Measurements from ENCODE around the gene TNXB.

The TNXB gene

GRCh38 chr6:32139590-32139989, 30.5 kb upstream of the TNXB start:
- ATAC-seq (no peak), DNase-seq (no peak)

- ATAC-seq = no peak
Measured at GRCh38 chr6:32137454-32137853, 28.3 kb upstream of the TNXB start.

DNA sequence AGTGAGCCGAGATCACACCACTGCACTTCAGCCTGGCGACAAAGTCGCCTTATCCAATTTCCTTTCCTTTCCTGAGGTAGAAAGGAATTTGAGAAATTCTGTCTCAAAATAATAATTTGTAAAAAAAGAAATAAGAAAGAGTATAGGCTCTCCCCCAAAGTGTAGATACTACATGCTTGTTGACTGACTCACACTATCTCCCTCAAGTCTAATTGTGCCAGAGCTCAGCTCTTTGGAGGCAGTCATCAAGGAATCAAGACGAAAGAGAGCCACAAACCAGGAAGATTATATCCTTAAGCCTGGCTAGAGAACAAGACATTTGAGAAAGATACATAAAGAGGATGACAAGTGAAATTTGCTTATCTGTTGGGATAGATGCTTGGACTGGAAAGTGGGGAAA, 24.6 kb upstream of the TNXB start:
- ATAC-seq = no peak

More at GRCh38 chr6:32137454-32137853, 28.3 kb upstream of the TNXB start:
- DNase-seq = no peak

GRCh38 chr6:32132110-32132509, 23.0 kb upstream of the TNXB start:
- DNase-seq = no peak

More for the DNA sequence above, 24.6 kb upstream of the TNXB start:
- no peak for DNase-seq

GRCh38 chr6:32131439-32131948, 22.4 kb upstream of the TNXB start:
- no peak for ATAC-seq

More at GRCh38 chr6:32132110-32132509, 23.0 kb upstream of the TNXB start:
- no peak for ATAC-seq

GRCh38 chr6:32129297-32130088, 20.4 kb upstream of the TNXB start:
- no peak for DNase-seq
- ATAC-seq = no peak

More at GRCh38 chr6:32131439-32131948, 22.4 kb upstream of the TNXB start:
- DNase-seq = no peak

GRCh38 chr6:32128751-32129296, 19.7 kb upstream of the TNXB start:
- no peak for ATAC-seq

DNA sequence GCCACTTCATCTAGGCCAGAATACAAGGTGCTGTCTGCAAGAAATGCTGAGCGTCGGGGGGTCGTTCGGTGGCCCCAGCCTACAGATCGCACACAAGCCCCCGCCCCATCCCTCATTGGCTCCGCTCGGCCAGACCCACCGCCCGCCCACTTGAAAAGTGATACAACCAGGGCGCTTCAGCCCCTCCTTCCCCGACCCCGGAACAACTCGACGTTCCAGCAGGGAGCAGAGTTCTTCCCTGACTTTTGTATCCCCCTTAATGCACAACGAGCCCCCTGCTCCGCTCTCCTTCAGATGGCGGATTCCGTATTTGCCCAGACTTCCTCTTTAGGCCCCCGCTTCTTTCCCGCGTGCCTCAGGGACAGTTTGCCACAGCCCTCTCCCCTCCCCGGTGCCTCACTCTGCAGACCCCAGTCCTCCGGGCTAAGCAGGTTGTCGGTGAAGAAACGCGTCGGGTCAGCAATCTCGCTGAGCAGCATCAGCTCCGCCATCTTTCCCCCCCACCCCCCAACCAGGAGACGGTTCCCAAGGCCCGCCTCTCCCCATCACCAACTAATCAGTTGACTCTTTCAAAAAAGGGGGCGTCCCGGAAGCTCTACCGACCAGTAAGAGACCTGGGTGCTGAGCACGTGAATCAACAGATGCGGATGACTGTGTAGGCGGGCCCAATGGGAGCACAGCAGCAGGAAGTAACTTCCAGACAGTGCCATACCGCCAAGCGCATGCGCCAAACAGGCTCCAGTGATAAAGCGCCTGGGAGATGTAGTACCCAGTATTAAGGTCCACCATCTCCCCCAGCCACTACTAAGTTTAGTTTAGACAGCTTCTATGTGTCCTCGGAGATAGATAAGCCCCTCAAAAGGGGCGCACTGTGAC, 18.8 kb upstream of the TNXB start, which contains the start of gene ATF6B:
ATF6B (minus strand) TSS at position 530 of the 876 bp plus-strand sequence; CDS start at position 491, 39 bp downstream.
- ATAC-seq = peak; percentile 94
- peak; percentile 95 for DNase-seq

More at GRCh38 chr6:32128751-32129296, 19.7 kb upstream of the TNXB start:
- no peak for DNase-seq

DNA sequence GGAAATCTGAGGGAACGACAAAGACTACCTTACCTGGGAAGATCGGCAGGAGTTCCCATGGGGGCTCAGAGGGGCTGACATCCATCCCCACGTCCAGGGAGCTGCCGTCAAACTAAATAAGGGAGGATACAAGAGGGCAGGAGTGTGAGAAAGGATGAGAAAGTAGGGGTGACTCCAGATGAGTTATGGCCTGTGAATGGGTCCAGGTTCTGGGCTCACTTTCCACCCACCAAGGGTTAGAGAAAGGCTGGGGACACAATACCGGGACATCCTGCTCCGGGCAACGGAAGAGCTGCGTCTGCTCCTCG, 18.2 kb upstream of the TNXB start:
- ATAC-seq (no peak), DNase-seq (no peak)

DNA sequence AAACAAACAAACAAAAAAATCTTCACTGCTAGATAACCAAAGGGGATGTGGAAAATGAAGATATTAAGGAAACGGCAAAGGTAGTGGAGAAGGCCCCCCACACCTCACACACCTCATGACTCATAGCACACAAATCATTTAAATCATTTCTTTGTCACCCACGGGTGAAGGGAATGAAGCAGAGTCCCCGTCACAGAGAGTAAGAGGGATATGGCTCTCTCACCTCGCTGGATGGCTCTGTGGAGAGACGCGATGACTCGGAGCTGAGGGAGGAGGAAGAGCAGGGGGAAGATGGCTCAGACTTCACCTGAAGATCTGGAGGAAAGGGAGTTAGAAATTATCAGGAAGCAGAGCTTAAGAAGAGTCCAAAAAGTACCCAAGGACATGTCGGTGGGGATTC, 17.7 kb upstream of the TNXB start:
- DNase-seq = no peak
- ATAC-seq = no peak

- no peak for DNase-seq
- no peak for ATAC-seq
Measured at GRCh38 chr6:32123681-32124080, 14.5 kb upstream of the TNXB start.

GRCh38 chr6:32120573-32121059, 11.5 kb upstream of the TNXB start:
- ATAC-seq (no peak), DNase-seq (no peak)

- DNase-seq (peak; percentile 79), ATAC-seq (peak; percentile 84)
Measured at GRCh38 chr6:32118782-32119628, 9.9 kb upstream of the TNXB start.

- DNase-seq (no peak), ATAC-seq (no peak)
Measured at GRCh38 chr6:32117461-32117860, 8.3 kb upstream of the TNXB start.

GRCh38 chr6:32116674-32117073, 7.5 kb upstream of the TNXB start:
- ATAC-seq = no peak
- DNase-seq = no peak

GRCh38 chr6:32115623-32116022, 6.5 kb upstream of the TNXB start:
- DNase-seq (no peak), ATAC-seq (no peak)

- no peak for DNase-seq
- ATAC-seq = no peak
Measured at GRCh38 chr6:32114796-32115195, 5.7 kb upstream of the TNXB start.

DNA sequence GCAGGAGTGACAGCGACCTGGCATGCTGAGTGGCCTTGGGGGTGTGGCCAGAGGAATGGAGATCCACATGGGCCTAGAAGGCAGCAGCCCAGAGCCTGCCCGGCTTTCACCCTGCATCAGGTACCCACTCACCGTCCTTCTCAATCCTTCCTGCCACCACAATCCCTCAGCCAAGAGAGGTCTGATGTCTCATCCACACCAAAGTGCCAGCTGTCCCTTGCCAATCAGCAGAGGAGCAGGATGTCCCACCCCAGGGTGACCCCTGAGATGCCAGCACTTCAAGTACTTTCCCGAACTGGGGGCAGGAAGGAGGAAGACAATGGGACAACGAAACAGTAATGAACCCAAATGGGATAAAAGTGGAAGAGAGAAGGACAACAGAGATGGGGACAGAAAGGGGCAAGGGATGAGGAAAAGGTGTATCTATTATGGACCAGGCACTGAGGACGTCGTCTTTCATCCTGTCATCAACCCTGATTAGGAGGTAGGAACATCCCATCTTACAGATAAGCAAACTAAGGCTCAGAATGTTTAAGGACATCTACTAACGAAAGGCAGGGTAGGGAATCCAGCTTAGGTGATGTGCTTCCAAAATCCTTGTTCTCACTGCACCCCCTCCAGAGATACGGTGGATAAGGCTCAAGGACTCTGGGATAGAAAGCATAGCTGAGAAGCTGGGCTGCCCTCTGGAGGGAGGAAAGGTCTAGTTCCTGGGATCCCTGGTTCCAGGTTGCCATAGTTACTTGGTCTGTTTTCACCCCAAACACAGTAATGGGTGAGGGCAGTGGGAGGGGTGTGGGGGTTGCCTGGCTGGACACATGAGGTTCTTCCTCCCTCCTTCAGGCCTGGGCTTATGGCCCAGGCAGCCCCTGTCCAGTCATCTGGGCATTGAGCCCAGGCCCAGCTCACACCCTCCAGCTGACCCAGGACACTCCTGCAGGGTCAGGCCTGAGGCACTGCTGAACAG, 4.5 kb upstream of the TNXB start:
- no peak for ATAC-seq
- DNase-seq = no peak

GRCh38 chr6:32112431-32112980, 3.4 kb upstream of the TNXB start:
- DNase-seq (no peak), ATAC-seq (no peak)

Measured in stimulated activated naive CD8-positive, alpha-beta T cell treated with anti-CD3 and anti-CD28 coated beads, Interleukin-15, Interleukin-2, amounts not matched to agents 100 U/mL and 50 U/mL, for 24 hours (primary cell).